Small intestine (tissue), 7 donors: ENCODE data around the gene ZBTB33. TPM values are rescaled to one million over a fixed set of nuclear protein-coding genes. Genes with fewer than 3 reads are reported as not detected.

Source experiments
- DNase-seq, 2 donors: peaks; one replicate each; pipeline versions ENCODE4 v3.0.0 to v3.0.0-alpha.2; 2013
- FAIRE-seq: peaks from 2 replicates; lab custom pipeline; 2012; peaks lifted over from hg19 to GRCh38; lab: Jason Lieb, UNC
- H3K27ac ChIP-seq, 3 donors: one replicate each; pipeline ENCODE4 v1.5.1; 2013; ENCODE audit warnings: low read length in 2 of 3, mild to moderate bottlenecking in 2 of 3, control low read depth in 1 of 3, inconsistent platforms in 1 of 3, low read depth in 1 of 3, moderate library complexity in 1 of 3
- H3K27me3 ChIP-seq, 3 donors: one replicate each; pipeline ENCODE4 v1.6.1; 2013; ENCODE audit warnings: low read length in 3 of 3, inconsistent platforms in 1 of 3; ENCODE audit not compliant: control insufficient read depth in 3 of 3, insufficient read depth in 3 of 3
- H3K36me3 ChIP-seq, 3 donors: one replicate each; pipeline ENCODE4 v1.6.1; 2013; ENCODE audit warnings: low read length in 3 of 3, inconsistent platforms in 1 of 3, low read depth in 1 of 3, mild to moderate bottlenecking in 1 of 3, moderate library complexity in 1 of 3; ENCODE audit not compliant: control insufficient read depth in 3 of 3, insufficient read depth in 2 of 3
- H3K4me1 ChIP-seq, 3 donors: one replicate each; pipeline ENCODE4 v1.6.1; 2013; ENCODE audit warnings: low read length in 2 of 3, inconsistent platforms in 1 of 3, low read depth in 1 of 3, mild to moderate bottlenecking in 1 of 3, moderate library complexity in 1 of 3; ENCODE audit not compliant: control insufficient read depth in 3 of 3, insufficient read depth in 2 of 3
- H3K4me3 ChIP-seq, 3 donors: one replicate each; pipeline ENCODE4 v1.5.1; 2013; ENCODE audit warnings: low read length in 3 of 3, control low read depth in 1 of 3, inconsistent platforms in 1 of 3, low read depth in 1 of 3, mild to moderate bottlenecking in 1 of 3, moderate library complexity in 1 of 3
- H3K9me3 ChIP-seq, 2 donors: one replicate each; pipeline ENCODE4 v1.6.1; 2013; ENCODE audit warnings: low read depth in 1 of 2, low read length in 1 of 2; ENCODE audit not compliant: control insufficient read depth in 2 of 2, insufficient read depth in 1 of 2
- WGBS, 3 donors: extraction: QIAGEN DNeasy Blood & Tissue Kit; methylation state at CpG; one replicate each; pipeline ENCODE4 v1.1.7; 2013; 5-methylcytosine and 5-hydroxymethylcytosine counted together
- polyA plus RNA-seq, 4 donors: library from polyadenylated mRNA; stranded (reverse) in 3 of 4; unstranded in 1 of 4; fragments of 200-250 nt in 3 of 4; fragments of 120-200 nt in 1 of 4; gene quantifications; one replicate each; pipeline versions ENCODE4 v1.2.1 to v1.2.3, GENCODE V29; 2013
- donor health status: healthy with polysubstance abuse.
- donor health status: control.
- donor health status: control.
- donor health status: Bipolar disorder and iron deficiency.
- donor health status: healthy.

The ZBTB33 gene
- polyA plus RNA-seq, 4 donors, result 3.8 to 11.9 (median 5.0) TPM

GRCh38 chrX:120291211-120291610, 40.6 kb downstream of the ZBTB33 start:
- H3K27ac ChIP-seq, result no peak overlapping the region
- no peaks in the 10 kb centered on the region for H3K9me3 ChIP-seq
- no peaks in the 10 kb centered on the region for H3K27me3 ChIP-seq
- no peaks in the 10 kb centered on the region for H3K36me3 ChIP-seq
- FAIRE-seq (no peak), DNase-seq (no peak)
- no peaks in the 10 kb centered on the region for H3K4me1 ChIP-seq
- H3K4me3 ChIP-seq, result no peak overlapping the region
- 78 to 92% (median 86%) methylated on average over 6 of the region's 6 CpGs for WGBS, 3 donors

GRCh38 chrX:120293015-120293414, 42.4 kb downstream of the ZBTB33 start:
- FAIRE-seq (no peak), DNase-seq (no peak)
- no peaks in the 10 kb centered on the region for H3K9me3 ChIP-seq
- no peaks in the 10 kb centered on the region for H3K27me3 ChIP-seq
- H3K4me3 ChIP-seq, result no peak overlapping the region
- WGBS, 3 donors, result 26 to 65% (median 54%) methylated on average over 2 of the region's 2 CpGs
- H3K27ac ChIP-seq, result no peak overlapping the region
- H3K4me1 ChIP-seq, result no peaks in the 10 kb centered on the region
- H3K36me3 ChIP-seq, result no peaks in the 10 kb centered on the region

DNA sequence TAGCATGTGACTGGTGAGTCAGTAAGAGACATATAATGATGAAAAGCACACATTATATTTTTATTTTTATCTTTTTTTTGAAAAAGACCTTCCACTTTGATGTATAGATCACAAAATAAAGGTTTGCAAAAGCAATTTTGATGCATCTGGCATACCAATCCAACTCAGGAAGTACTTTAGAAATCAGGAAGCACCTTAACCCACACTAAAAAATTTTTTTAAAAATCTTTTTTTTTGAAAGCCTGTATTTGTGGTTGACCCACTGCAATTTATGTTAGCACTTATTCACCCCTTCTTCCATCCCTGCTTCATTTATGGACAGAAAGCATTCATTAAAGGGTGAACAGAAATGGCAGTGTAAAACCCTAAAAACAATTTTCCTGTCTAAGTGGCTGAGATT, 44.0 kb downstream of the ZBTB33 start:
- Histone ChIP-seq H3K27me3 (no peaks in the 10 kb centered on the region), H3K36me3 (no peaks in the 10 kb centered on the region), H3K4me3 (no peak overlapping the region), H3K27ac (no peak overlapping the region), H3K9me3 (no peaks in the 10 kb centered on the region), H3K4me1 (no peaks in the 10 kb centered on the region)
- no peak for FAIRE-seq
- no peak for DNase-seq

DNA sequence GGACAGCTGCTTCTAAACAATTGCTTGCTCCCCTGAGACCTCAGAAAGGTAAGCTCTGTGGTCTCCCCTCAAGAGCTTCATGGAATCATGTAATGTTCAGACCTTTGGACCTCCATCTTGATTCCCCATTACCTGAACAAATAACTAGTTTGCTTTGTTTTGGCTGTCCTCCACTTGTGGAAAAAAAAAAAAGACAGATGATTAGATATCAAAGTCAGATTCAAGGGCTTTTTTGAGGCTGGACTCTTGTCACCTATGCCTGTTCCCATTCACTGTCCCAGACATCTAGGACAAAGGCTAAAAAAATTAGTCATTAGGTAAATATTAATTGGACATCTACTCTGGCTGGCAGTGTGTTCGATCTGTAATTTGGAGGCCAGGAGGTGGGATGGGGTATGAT, 47.3 kb downstream of the ZBTB33 start:
- H3K27ac ChIP-seq, result no peak overlapping the region
- FAIRE-seq, result no peak
- H3K36me3 ChIP-seq, result no peaks in the 10 kb centered on the region
- no peak for DNase-seq
- no peak overlapping the region for H3K4me3 ChIP-seq
- no peaks in the 10 kb centered on the region for H3K4me1 ChIP-seq
- H3K27me3 ChIP-seq, result peaks cover 0 to 4% (median 0%) of the 10 kb centered on the region in 3 donors
- WGBS, 3 donors, result 26 to 80% (median 43%) methylated on average over 1 of the region's 1 CpG
- H3K9me3 ChIP-seq, result no peaks in the 10 kb centered on the region

GRCh38 chrX:120299928-120300327, 49.3 kb downstream of the ZBTB33 start:
- WGBS, 3 donors, result 60 to 65% (median 62%) methylated on average over 2 of the region's 2 CpGs
- no peak overlapping the region for H3K27ac ChIP-seq
- H3K4me1 ChIP-seq, result no peaks in the 10 kb centered on the region
- DNase-seq, result no peak
- H3K36me3 ChIP-seq, result no peaks in the 10 kb centered on the region
- no peak overlapping the region for H3K4me3 ChIP-seq
- H3K27me3 ChIP-seq, result peaks cover 0 to 7% (median 0%) of the 10 kb centered on the region in 3 donors
- FAIRE-seq, result no peak
- H3K9me3 ChIP-seq, result no peaks in the 10 kb centered on the region

- Histone ChIP-seq H3K27ac (no peak overlapping the region), H3K36me3 (no peaks in the 10 kb centered on the region), H3K27me3 (peaks cover 0 to 18% (median 0%) of the 10 kb centered on the region in 3 donors), H3K4me1 (no peaks in the 10 kb centered on the region), H3K9me3 (no peaks in the 10 kb centered on the region), H3K4me3 (no peak overlapping the region)
- WGBS, 3 donors, result 28 to 55% (median 28%) methylated on average over 2 of the region's 2 CpGs
- no peak for DNase-seq
- no peak for FAIRE-seq
Observed at GRCh38 chrX:120301497-120301896, 50.9 kb downstream of the ZBTB33 start.

DNA sequence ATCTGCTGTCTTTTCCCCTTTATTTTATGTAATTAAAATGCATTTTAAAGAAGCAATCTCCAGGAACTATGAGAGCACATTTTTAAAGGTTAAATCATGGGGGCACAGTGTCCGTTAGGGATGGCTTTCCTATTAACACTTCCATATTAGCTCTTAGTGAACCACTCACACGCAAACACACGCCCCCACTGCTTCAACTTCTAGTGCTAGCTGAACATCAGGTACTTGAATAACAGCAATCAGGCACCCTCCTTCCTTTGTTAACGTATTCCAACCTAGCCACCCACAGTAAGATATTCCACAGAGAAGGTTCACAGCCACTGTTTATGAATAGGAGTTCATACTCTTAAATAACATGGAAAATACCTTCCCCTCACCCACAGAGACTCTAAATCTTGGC, 51.3 kb downstream of the ZBTB33 start:
- no peak for FAIRE-seq
- Histone ChIP-seq H3K36me3 (no peaks in the 10 kb centered on the region), H3K4me3 (no peak overlapping the region), H3K9me3 (no peaks in the 10 kb centered on the region), H3K27me3 (peaks cover 0 to 20% (median 0%) of the 10 kb centered on the region in 3 donors), H3K4me1 (no peaks in the 10 kb centered on the region), H3K27ac (no peak overlapping the region)
- 33 to 54% (median 38%) methylated on average over 4 of the region's 4 CpGs for WGBS, 3 donors
- DNase-seq, result no peak

GRCh38 chrX:120302434-120302833, 51.8 kb downstream of the ZBTB33 start:
- Histone ChIP-seq H3K4me3 (no peak overlapping the region), H3K27me3 (peaks cover 0 to 20% (median 0%) of the 10 kb centered on the region in 3 donors), H3K36me3 (no peaks in the 10 kb centered on the region), H3K27ac (no peak overlapping the region), H3K9me3 (no peaks in the 10 kb centered on the region), H3K4me1 (no peaks in the 10 kb centered on the region)
- DNase-seq, result peak; percentile 4 to 39
- no peak for FAIRE-seq
- 14 to 20% (median 19%) methylated on average over 4 of the region's 4 CpGs for WGBS, 3 donors

DNA sequence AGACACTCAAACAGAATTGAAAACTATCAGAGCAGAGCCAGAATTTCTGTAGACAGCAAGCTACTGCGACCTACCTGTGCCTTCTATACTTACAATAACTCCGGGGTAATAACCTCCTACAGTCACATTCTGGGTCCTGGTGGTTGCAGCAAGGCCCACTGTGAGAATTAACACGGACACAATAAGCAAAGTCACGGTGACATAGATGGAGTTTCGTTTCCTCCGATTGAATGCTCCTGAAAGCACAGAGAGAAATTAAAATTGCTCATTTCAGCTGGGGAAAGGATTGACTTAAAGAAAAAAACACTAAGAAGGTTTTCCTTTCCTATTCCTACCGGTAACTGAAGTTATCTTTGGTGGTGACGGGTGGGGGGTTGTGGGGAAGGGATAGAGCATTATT, 53.6 kb downstream of the ZBTB33 start:
- DNase-seq (no peak), FAIRE-seq (no peak)
- peaks cover 0 to 36% (median 0%) of the 10 kb centered on the region in 3 donors for H3K27me3 ChIP-seq
- H3K4me1 ChIP-seq, result peaks cover 0 to 5% (median 0%) of the 10 kb centered on the region in 3 donors
- no peaks in the 10 kb centered on the region for H3K36me3 ChIP-seq
- 71 to 79% (median 75%) methylated on average over 8 of the region's 8 CpGs for WGBS, 3 donors
- H3K27ac ChIP-seq, result no peak overlapping the region
- no peaks in the 10 kb centered on the region for H3K9me3 ChIP-seq
- no peak overlapping the region for H3K4me3 ChIP-seq
